ENCODE results near the gene TCFL5. TPM values are rescaled to one million over a fixed set of nuclear protein-coding genes. Genes with fewer than 3 reads are reported as not detected.

The TCFL5 gene
- total and polyA plus RNA-seq, 7 experiments from 2014 or later, result 0.91 to 10.8 (median 7.0) TPM

DNA sequence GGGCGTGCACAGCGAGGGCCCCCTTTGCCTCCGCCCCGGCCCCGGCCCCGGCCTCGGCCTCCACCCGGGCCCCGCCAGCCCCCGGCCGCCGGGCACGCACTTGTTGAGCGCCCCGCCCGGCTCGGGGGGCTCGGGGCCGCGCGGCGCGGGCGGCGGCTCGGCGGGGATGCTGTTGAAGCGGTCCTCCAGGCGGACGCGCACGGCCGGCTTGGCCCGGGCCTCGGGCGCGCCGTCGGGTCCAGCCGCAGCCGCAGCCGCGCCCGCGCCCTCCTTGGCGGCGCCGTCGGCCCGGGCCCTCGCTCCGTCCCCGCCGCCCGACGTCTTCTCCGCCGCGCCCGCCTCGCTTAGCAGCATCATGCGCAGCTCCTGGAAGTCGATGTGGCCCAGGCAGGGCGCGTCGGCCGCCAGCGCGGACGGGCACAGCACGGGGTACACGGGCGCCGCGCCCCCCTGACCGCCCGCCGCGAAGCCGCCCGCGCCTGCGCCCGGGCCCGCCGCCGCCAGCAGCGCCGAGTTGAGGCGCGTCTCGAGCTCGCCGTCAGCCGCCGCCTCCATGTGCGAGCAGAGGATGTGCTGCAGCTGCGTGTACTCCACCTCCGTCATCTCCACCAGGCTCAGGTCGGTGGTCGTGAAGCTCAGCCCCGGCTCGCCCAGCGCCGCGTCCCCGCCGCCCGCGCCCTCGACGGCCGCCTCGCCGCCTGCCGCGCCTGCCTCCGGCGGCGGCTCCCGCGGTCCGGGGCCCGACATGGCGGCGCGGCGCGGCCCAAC lies 514 bp downstream of the TCFL5 start:
- Histone ChIP-seq H3K27me3 (ENCODE audit: control insufficient read depth in 2 of 2, insufficient read depth in 2 of 2, low read length in 2 of 2) (no peaks in the 10 kb centered on the region), H3K36me3 (ENCODE audit: control insufficient read depth in 2 of 3, insufficient read depth in 3 of 3, low read length in 3 of 3) (peaks cover 0 to 10% (median 3%) of the 10 kb centered on the region in 3 experiments), H3K9me3 (ENCODE audit: control insufficient read depth in 2 of 3, low read length in 3 of 3) (no peaks in the 10 kb centered on the region), H3K4me1 (ENCODE audit: control insufficient read depth in 2 of 2, insufficient read depth in 2 of 2, low read length in 2 of 2) (peaks cover 9 to 15% of the 10 kb centered on the region in 2 donors), H3K4me3 (ENCODE audit: low read length) (no peak overlapping the region), H3K27ac (ENCODE audit: low read depth, low read length) (no peak overlapping the region)
- H3K36me3 Mint-ChIP-seq, result peaks cover 6 to 12% (median 9%) of the 10 kb centered on the region in 5 donors
- peaks cover 0 to 37% (median 0%) of the 10 kb centered on the region in 5 donors for H3K27me3 Mint-ChIP-seq
- ATAC-seq (peak; percentile 28), DNase-seq (peak in 8 of 9 donors; percentile 36 to 66 (median 58))
- peaks cover 0 to 3% (median 0%) of the 10 kb centered on the region in 11 donors for H3K9me3 Mint-ChIP-seq
- ChIA-PET POLR2A (interaction anchor here (0.5 to 1.7 kb wide), 9 partner anchors 26 to 148 kb away, joined by 3 to 10 read pairs (median 3); no protein-coding TSS in a partner anchor), CTCF (interaction anchor here (1.0 to 1.2 kb wide), 3 partner anchors 14 to 93 kb away, joined by 3 to 4 read pairs (median 3); no protein-coding TSS in a partner anchor)
- H3K27ac Mint-ChIP-seq, result peak overlapping the region in 1 of 9 donors; percentile 71
- peak overlapping the region in 7 of 10 donors; percentile 34 to 84 (median 42) for H3K4me3 Mint-ChIP-seq
- intact Hi-C loops (cut with micrococcal nuclease), result loop anchor here (1.0 to 5.0 kb wide), 8 partner anchors 41 to 739 kb away; partner anchors contain the start of genes DIDO1 (in 2 of the 2), LSM14B (in 1 of the 2), OGFR (in 1 of the 2) and YTHDF1 (in 1 of the 2)
- peaks cover 10 to 30% (median 22%) of the 10 kb centered on the region in 7 donors for H3K4me1 Mint-ChIP-seq

DNA sequence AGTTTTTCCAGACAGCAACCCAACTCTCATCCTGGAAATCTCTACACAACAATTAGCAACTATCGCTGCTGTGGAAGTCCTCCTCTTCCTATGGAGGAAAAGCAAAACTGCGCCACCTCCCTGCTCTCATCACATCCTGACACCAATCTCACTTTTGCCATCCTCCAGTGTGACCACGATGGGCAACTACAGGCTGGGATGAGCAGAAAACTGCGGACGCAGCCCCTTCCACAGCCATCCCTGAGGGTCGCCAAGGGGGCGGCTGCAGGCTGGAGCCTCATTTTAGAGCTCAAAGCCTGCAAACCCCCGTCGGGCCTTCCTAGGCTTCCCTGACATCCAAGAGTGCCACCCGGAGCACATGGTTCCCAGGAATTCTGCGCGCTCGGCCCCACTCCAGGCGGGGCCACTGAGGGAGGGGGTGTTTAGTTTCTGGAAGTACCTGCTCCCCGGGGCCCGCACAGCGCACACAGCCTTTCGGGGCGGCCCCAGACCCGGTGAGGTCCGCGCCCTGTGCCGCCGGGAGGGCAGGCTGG lies 1.2 kb downstream of the TCFL5 start:
- H3K4me3 Mint-ChIP-seq, result peak overlapping the region; percentile 67 to 84 (median 76)
- H3K4me1 Mint-ChIP-seq, result peaks cover 10 to 30% (median 22%) of the 10 kb centered on the region in 7 donors
- peaks cover 6 to 12% (median 9%) of the 10 kb centered on the region in 5 donors for H3K36me3 Mint-ChIP-seq
- H3K27ac ChIP-seq (ENCODE audit: low read depth, low read length), result no peak overlapping the region
- peaks cover 9 to 15% of the 10 kb centered on the region in 2 donors for H3K4me1 ChIP-seq (ENCODE audit: control insufficient read depth in 2 of 2, insufficient read depth in 2 of 2, low read length in 2 of 2)
- no peaks in the 10 kb centered on the region for H3K27me3 ChIP-seq (ENCODE audit: control insufficient read depth in 2 of 2, insufficient read depth in 2 of 2, low read length in 2 of 2)
- H3K27ac Mint-ChIP-seq, result peak overlapping the region in 8 of 9 donors; percentile 24 to 84 (median 66)
- H3K4me3 ChIP-seq (ENCODE audit: low read length), result peak overlapping the region; percentile 27
- H3K9me3 Mint-ChIP-seq, result peaks cover 0 to 3% (median 0%) of the 10 kb centered on the region in 11 donors
- H3K9me3 ChIP-seq (ENCODE audit: control insufficient read depth in 2 of 3, low read length in 3 of 3), result no peaks in the 10 kb centered on the region
- DNase-seq (no peak), ATAC-seq (no peak)
- ChIA-PET CTCF (no interaction called here), POLR2A (interaction anchor here (0.7 to 1.6 kb wide), 3 partner anchors 13 to 45 kb away, joined by 3 to 7 read pairs (median 4); no protein-coding TSS in a partner anchor)
- intact Hi-C loops (cut with micrococcal nuclease), result loop anchor here (2.0 to 5.0 kb wide), 6 partner anchors 42 to 738 kb away; partner anchors contain the start of genes DIDO1 (in 2 of the 2), LSM14B (in 1 of the 2) and YTHDF1 (in 1 of the 2)
- H3K27me3 Mint-ChIP-seq, result peaks cover 0 to 32% (median 0%) of the 10 kb centered on the region in 5 donors
- peaks cover 0 to 10% (median 3%) of the 10 kb centered on the region in 3 experiments for H3K36me3 ChIP-seq (ENCODE audit: control insufficient read depth in 2 of 3, insufficient read depth in 3 of 3, low read length in 3 of 3)

DNA sequence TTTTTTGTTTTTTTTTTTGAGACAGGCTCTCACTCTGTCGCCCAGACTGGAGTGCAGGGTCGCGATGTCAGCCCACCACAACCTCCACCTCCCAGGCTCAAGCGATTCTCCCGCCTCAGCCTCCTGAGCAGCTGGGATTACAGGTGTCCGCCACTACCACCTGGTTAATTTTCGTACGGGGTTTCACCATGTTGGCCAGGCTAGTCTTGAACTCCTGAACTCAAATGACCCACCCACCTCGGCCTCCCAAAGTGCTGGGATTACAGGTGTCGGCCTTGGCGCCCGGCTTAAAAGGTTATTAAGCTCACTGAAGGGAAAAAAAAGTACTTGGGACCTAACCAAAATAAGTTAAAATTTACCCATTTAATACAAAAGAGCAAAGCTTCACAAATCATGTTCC lies 1.9 kb downstream of the TCFL5 start:
- Histone ChIP-seq H3K27ac (ENCODE audit: low read depth, low read length) (no peak overlapping the region), H3K27me3 (ENCODE audit: control insufficient read depth in 2 of 2, insufficient read depth in 2 of 2, low read length in 2 of 2) (no peaks in the 10 kb centered on the region), H3K36me3 (ENCODE audit: control insufficient read depth in 2 of 3, insufficient read depth in 3 of 3, low read length in 3 of 3) (peaks cover 0 to 10% (median 3%) of the 10 kb centered on the region in 3 experiments), H3K4me1 (ENCODE audit: control insufficient read depth in 2 of 2, insufficient read depth in 2 of 2, low read length in 2 of 2) (peaks cover 9 to 15% of the 10 kb centered on the region in 2 donors), H3K9me3 (ENCODE audit: control insufficient read depth in 2 of 3, low read length in 3 of 3) (no peaks in the 10 kb centered on the region), H3K4me3 (ENCODE audit: low read length) (no peak overlapping the region)
- peak overlapping the region in 5 of 9 donors; percentile 24 to 78 (median 64) for H3K27ac Mint-ChIP-seq
- peaks cover 6 to 13% (median 11%) of the 10 kb centered on the region in 5 donors for H3K36me3 Mint-ChIP-seq
- H3K27me3 Mint-ChIP-seq, result peaks cover 0 to 25% (median 0%) of the 10 kb centered on the region in 5 donors
- H3K9me3 Mint-ChIP-seq, result peaks cover 0 to 3% (median 0%) of the 10 kb centered on the region in 11 donors
- peaks cover 10 to 30% (median 22%) of the 10 kb centered on the region in 7 donors for H3K4me1 Mint-ChIP-seq
- ATAC-seq, result no peak
- no peak for DNase-seq
- ChIA-PET POLR2A (interaction anchor here (0.7 to 1.3 kb wide), 2 partner anchors 34 to 44 kb away, joined by 4 read pairs; no protein-coding TSS in a partner anchor), CTCF (no interaction called here)
- peak overlapping the region in 9 of 10 donors; percentile 69 to 84 (median 76) for H3K4me3 Mint-ChIP-seq
- intact Hi-C loops (cut with micrococcal nuclease), result loop anchor here (2.0 to 5.0 kb wide), 6 partner anchors 43 to 737 kb away; partner anchors contain the start of genes DIDO1 (in 2 of the 2), LSM14B (in 1 of the 2) and YTHDF1 (in 1 of the 2)

DNA sequence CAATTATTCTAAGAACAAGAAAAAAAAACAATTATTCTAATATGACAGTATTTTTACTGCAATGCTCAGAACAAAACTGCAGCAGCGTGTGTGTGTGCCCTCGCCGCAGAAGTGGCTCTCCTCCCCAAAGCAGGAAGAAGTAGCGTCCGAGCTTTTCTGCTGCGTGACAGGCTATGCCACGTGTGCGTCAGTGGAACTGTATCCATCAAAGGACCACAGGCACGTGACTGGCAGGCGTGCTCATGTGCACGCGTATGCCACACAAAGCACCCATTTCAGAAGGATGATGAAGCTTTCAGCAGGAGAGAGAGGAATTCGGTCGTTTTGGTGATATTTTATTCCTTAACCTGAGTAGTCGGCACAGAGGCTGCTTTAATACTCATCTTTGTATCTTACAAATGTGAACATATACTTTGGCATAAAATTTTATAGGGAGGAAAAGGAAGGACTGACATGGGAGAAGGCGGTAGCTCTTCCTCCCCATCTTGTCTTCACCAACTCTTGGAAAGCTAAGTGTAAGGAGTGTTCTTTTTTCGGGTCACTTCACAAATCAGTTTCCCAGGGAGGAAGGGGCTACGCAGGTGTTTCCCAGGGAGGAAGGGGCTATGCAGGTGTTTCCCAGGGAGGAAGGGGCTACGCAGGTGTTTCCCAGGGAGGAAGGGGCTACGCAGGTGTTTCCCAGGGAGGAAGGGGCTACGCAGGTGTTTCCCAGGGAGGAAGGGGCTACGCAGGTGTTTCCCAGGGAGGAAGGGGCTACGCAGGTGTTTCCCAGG lies 3.4 kb downstream of the TCFL5 start:
- H3K36me3 ChIP-seq (ENCODE audit: control insufficient read depth in 2 of 3, insufficient read depth in 3 of 3, low read length in 3 of 3), result peaks cover 0 to 20% (median 3%) of the 10 kb centered on the region in 3 experiments
- DNase-seq, result no peak
- H3K27ac ChIP-seq (ENCODE audit: low read depth, low read length), result no peak overlapping the region
- Mint-ChIP-seq H3K4me1 (peaks cover 12 to 32% (median 22%) of the 10 kb centered on the region in 7 donors), H3K9me3 (peaks cover 0 to 3% (median 0%) of the 10 kb centered on the region in 11 donors), H3K27me3 (peaks cover 0 to 25% (median 0%) of the 10 kb centered on the region in 5 donors), H3K36me3 (peaks cover 6 to 23% (median 16%) of the 10 kb centered on the region in 5 donors), H3K27ac (peak overlapping the region in 1 of 9 donors; percentile 37), H3K4me3 (peak overlapping the region in 5 of 10 donors; percentile 2 to 61 (median 3))
- no peak overlapping the region for H3K4me3 ChIP-seq (ENCODE audit: low read length)
- CTCF ChIA-PET, result no interaction called here
- no peaks in the 10 kb centered on the region for H3K27me3 ChIP-seq (ENCODE audit: control insufficient read depth in 2 of 2, insufficient read depth in 2 of 2, low read length in 2 of 2)
- POLR2A ChIA-PET, result no interaction called here
- H3K4me1 ChIP-seq (ENCODE audit: control insufficient read depth in 2 of 2, insufficient read depth in 2 of 2, low read length in 2 of 2), result peaks cover 9 to 15% of the 10 kb centered on the region in 2 donors
- H3K9me3 ChIP-seq (ENCODE audit: control insufficient read depth in 2 of 3, low read length in 3 of 3), result no peaks in the 10 kb centered on the region
- intact Hi-C loops (cut with micrococcal nuclease), result no loop called here
- no peak for ATAC-seq

DNA sequence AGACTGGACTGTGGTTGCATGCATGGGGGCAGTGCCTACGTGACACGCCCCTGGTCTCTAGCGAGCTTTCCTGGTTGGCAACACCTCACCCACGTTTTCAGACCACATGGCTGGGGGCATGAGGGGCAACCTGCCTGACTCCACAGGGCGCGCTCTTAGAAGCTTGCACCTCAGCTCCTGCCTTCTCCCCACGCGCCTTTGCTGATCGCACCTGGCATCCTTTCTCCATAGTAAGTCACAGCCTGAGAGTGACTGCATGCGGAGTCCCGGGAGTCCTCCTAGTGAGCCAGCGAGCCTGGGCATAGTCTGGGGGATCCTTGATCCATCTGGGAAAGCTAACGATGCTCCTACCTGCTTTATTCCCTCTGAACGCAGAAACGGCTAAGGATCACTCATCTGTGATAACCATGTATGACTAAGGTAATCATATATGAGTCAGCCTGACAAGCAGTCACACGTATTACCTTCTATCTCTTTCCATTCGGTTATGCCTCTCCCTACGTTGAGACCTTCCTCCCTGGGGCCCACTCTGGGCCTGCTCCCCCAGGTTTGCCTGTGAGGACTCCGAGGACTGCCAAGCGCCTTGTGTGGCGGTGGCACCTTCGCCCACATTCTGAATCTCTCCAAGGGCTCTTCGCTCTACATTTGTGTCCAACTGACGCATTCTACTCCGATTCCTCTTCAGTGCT lies 4.5 kb downstream of the TCFL5 start:
- peaks cover 0 to 20% (median 3%) of the 10 kb centered on the region in 3 experiments for H3K36me3 ChIP-seq (ENCODE audit: control insufficient read depth in 2 of 3, insufficient read depth in 3 of 3, low read length in 3 of 3)
- Mint-ChIP-seq H3K36me3 (peaks cover 11 to 31% (median 16%) of the 10 kb centered on the region in 5 donors), H3K4me3 (no peak overlapping the region), H3K9me3 (peaks cover 0 to 2% (median 0%) of the 10 kb centered on the region in 11 donors), H3K27me3 (peaks cover 0 to 19% (median 0%) of the 10 kb centered on the region in 5 donors), H3K4me1 (peaks cover 16 to 28% (median 22%) of the 10 kb centered on the region in 7 donors), H3K27ac (no peak overlapping the region)
- H3K4me3 ChIP-seq (ENCODE audit: low read length), result no peak overlapping the region
- H3K9me3 ChIP-seq (ENCODE audit: control insufficient read depth in 2 of 3, low read length in 3 of 3), result no peaks in the 10 kb centered on the region
- H3K4me1 ChIP-seq (ENCODE audit: control insufficient read depth in 2 of 2, insufficient read depth in 2 of 2, low read length in 2 of 2), result peaks cover 9 to 15% of the 10 kb centered on the region in 2 donors
- H3K27ac ChIP-seq (ENCODE audit: low read depth, low read length), result no peak overlapping the region
- no peak for DNase-seq
- POLR2A ChIA-PET, result no interaction called here
- intact Hi-C loops (cut with micrococcal nuclease), result no loop called here
- ATAC-seq, result no peak
- H3K27me3 ChIP-seq (ENCODE audit: control insufficient read depth in 2 of 2, insufficient read depth in 2 of 2, low read length in 2 of 2), result no peaks in the 10 kb centered on the region
- CTCF ChIA-PET, result no interaction called here
